ENCODE results near the gene OTOP1.
"Not testable (repeated sequence)": the region's sequence is repeated elsewhere in the genome, so short reads cannot be mapped to it uniquely, and the experiment has no call there.

DNA sequence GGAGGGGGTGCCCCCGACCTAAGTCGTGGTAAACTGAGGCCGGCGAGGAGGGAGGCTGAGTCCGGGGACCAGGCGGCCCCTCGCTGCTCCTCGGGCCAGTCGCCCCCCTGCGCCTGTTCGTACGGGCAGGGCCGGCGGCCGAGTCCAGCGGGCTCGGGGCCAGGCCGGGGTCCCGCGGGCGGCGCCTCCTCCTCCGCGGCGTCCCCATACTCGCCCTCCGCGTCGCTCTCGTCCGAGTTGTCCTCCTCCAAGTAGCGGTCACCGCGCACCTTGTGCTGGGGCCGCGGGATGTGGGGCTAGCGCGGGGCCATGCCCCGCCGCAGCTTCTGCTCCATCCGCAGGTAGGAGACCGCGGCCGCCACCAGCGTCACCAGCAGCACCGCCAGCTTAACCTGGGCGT lies 83.4 kb downstream of the OTOP1 start:
- TF ChIP-seq, protein P1, sequence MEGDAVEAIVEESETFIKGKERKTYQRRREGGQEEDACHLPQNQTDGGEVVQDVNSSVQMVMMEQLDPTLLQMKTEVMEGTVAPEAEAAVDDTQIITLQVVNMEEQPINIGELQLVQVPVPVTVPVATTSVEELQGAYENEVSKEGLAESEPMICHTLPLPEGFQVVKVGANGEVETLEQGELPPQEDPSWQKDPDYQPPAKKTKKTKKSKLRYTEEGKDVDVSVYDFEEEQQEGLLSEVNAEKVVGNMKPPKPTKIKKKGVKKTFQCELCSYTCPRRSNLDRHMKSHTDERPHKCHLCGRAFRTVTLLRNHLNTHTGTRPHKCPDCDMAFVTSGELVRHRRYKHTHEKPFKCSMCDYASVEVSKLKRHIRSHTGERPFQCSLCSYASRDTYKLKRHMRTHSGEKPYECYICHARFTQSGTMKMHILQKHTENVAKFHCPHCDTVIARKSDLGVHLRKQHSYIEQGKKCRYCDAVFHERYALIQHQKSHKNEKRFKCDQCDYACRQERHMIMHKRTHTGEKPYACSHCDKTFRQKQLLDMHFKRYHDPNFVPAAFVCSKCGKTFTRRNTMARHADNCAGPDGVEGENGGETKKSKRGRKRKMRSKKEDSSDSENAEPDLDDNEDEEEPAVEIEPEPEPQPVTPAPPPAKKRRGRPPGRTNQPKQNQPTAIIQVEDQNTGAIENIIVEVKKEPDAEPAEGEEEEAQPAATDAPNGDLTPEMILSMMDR (conservative IDR thresholded peaks at IDR 0.05; ENCODE audit: low read depth in 2 of 2): not testable (repeated sequence)
- TF ChIP-seq POLR2AphosphoS5 (IDR thresholded peaks at IDR 0.05; ENCODE audit: low read depth); EZH2phosphoT487 (IDR thresholded peaks at IDR 0.05; ENCODE audit: unreplicated experiment); EZH2 (IDR thresholded peaks at IDR 0.05; ENCODE audit: low read depth, unreplicated experiment); JUNB (IDR thresholded peaks at IDR 0.05; ENCODE audit: unreplicated experiment); CREB1 (CRISPR knock-in tag; IDR thresholded peaks at IDR 0.05; ENCODE audit: low read depth); NANOG (IDR thresholded peaks at IDR 0.05; ENCODE audit: borderline replicate concordance); STAT1 (IDR thresholded peaks at IDR 0.05; ENCODE audit: unreplicated experiment): not testable (repeated sequence)
- TF ChIP-seq, protein P2, sequence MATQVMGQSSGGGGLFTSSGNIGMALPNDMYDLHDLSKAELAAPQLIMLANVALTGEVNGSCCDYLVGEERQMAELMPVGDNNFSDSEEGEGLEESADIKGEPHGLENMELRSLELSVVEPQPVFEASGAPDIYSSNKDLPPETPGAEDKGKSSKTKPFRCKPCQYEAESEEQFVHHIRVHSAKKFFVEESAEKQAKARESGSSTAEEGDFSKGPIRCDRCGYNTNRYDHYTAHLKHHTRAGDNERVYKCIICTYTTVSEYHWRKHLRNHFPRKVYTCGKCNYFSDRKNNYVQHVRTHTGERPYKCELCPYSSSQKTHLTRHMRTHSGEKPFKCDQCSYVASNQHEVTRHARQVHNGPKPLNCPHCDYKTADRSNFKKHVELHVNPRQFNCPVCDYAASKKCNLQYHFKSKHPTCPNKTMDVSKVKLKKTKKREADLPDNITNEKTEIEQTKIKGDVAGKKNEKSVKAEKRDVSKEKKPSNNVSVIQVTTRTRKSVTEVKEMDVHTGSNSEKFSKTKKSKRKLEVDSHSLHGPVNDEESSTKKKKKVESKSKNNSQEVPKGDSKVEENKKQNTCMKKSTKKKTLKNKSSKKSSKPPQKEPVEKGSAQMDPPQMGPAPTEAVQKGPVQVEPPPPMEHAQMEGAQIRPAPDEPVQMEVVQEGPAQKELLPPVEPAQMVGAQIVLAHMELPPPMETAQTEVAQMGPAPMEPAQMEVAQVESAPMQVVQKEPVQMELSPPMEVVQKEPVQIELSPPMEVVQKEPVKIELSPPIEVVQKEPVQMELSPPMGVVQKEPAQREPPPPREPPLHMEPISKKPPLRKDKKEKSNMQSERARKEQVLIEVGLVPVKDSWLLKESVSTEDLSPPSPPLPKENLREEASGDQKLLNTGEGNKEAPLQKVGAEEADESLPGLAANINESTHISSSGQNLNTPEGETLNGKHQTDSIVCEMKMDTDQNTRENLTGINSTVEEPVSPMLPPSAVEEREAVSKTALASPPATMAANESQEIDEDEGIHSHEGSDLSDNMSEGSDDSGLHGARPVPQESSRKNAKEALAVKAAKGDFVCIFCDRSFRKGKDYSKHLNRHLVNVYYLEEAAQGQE (IDR thresholded peaks at IDR 0.05; ENCODE audit: unreplicated experiment): not testable (repeated sequence)
- TF ChIP-seq, protein P3, sequence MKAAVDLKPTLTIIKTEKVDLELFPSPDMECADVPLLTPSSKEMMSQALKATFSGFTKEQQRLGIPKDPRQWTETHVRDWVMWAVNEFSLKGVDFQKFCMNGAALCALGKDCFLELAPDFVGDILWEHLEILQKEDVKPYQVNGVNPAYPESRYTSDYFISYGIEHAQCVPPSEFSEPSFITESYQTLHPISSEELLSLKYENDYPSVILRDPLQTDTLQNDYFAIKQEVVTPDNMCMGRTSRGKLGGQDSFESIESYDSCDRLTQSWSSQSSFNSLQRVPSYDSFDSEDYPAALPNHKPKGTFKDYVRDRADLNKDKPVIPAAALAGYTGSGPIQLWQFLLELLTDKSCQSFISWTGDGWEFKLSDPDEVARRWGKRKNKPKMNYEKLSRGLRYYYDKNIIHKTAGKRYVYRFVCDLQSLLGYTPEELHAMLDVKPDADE (IDR thresholded peaks at IDR 0.05): not testable (repeated sequence)
